Mucosa of descending colon (tissue), 3 donors: ENCODE data around the gene RPS21. TPM values are rescaled to one million over a fixed set of nuclear protein-coding genes. Genes with fewer than 3 reads are reported as not detected.

Experiments used
- ATAC-seq: fragments of 200-7000 bp; cut with Tn5 transposase; one replicate; pipeline ENCODE4 v1.9.1; 2020; ENCODE audit warnings: mild to moderate bottlenecking, moderate library complexity
- DNase-seq, 3 donors: peaks; one replicate each; pipeline ENCODE4 v3.0.0-alpha.2; 2020
- H3K36me3 ChIP-seq: fragments of 200-600 bp; one replicate; pipeline ENCODE4 v1.8.0; 2021; ENCODE audit warnings: low read depth, mild to moderate bottlenecking
- H3K4me1 ChIP-seq: fragments of 200-600 bp; one replicate; pipeline ENCODE4 v1.8.0; 2021; ENCODE audit warnings: low read depth, mild to moderate bottlenecking
- H3K4me3 ChIP-seq: fragments of 200-600 bp; one replicate; pipeline ENCODE4 v1.8.0; 2021; ENCODE audit warnings: mild to moderate bottlenecking
- H3K9me3 ChIP-seq: fragments of 200-600 bp; one replicate; pipeline ENCODE4 v1.8.0; 2021; ENCODE audit warnings: mild to moderate bottlenecking
- intact Hi-C, 2 donors: fragments of 100-400 bp; cut with DNase I in 1 of 2; cut with micrococcal nuclease in 1 of 2; formaldehyde crosslinking; loops; one replicate each; pipeline versions ENCODE4 v1.11.0 to v1.11.1; 2022; cut with DNase I, micrococcal nuclease
- total RNA-seq, 3 donors: library from RNA; stranded (reverse); fragmentation: NEBNext Ultra II Directional in 2 of 3; extraction: Animal tissue kit (Norgen Biotek cat#: 25700) in 2 of 3; gene quantifications; one replicate each; pipeline versions ENCODE4 v1.2.1 to v1.2.4, GENCODE V29; 2021 to 2023
- TF ChIP-seq, protein P1 (sequence below): fragments of 200-600 bp; IDR thresholded peaks from one replicate; pipeline ENCODE4 v1.8.0; 2022; ENCODE audit warnings: antibody characterized with exemption, mild to moderate bottlenecking
- donor health status: DM: no; HTN: no; CAD: no; lungs with moderate emphysema.
- donor health status: DM: no; HTN: no; CAD: no.
- donor health status: DM: no; HTN: yes; CAD: no.

RPS21 gene
- total RNA-seq, 3 donors from 2014 or later: 1,171 to 1,284 (median 1,191) TPM

DNA sequence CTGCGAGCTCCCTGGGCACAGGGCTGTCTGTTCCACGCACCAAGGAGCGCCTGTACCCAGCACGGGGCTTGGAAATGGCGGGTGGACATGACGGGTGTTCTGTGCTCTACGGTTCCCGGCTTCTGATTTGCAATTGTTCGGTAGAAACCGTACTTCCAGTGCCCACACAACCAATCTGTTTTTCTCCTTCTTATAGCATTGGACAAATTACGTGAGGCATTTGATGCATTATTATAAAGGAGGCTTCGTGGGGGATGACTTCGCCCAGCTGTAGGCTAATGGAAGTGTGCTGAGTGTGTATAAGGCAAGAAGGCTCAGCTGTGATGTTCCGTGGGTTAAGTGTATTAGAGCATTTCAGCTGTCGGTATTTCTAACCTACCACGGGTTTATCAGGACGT, 9.8 kb upstream of the RPS21 start:
- DNase-seq (no peak), ATAC-seq (no peak)
- TF ChIP-seq, protein P1, sequence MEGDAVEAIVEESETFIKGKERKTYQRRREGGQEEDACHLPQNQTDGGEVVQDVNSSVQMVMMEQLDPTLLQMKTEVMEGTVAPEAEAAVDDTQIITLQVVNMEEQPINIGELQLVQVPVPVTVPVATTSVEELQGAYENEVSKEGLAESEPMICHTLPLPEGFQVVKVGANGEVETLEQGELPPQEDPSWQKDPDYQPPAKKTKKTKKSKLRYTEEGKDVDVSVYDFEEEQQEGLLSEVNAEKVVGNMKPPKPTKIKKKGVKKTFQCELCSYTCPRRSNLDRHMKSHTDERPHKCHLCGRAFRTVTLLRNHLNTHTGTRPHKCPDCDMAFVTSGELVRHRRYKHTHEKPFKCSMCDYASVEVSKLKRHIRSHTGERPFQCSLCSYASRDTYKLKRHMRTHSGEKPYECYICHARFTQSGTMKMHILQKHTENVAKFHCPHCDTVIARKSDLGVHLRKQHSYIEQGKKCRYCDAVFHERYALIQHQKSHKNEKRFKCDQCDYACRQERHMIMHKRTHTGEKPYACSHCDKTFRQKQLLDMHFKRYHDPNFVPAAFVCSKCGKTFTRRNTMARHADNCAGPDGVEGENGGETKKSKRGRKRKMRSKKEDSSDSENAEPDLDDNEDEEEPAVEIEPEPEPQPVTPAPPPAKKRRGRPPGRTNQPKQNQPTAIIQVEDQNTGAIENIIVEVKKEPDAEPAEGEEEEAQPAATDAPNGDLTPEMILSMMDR: no peak
- Histone ChIP-seq H3K4me1 (peaks cover 3% of the 10 kb centered on the region), H3K9me3 (no peaks in the 10 kb centered on the region), H3K4me3 (no peak overlapping the region), H3K36me3 (no peaks in the 10 kb centered on the region)
- intact Hi-C loops: no loop called here

DNA sequence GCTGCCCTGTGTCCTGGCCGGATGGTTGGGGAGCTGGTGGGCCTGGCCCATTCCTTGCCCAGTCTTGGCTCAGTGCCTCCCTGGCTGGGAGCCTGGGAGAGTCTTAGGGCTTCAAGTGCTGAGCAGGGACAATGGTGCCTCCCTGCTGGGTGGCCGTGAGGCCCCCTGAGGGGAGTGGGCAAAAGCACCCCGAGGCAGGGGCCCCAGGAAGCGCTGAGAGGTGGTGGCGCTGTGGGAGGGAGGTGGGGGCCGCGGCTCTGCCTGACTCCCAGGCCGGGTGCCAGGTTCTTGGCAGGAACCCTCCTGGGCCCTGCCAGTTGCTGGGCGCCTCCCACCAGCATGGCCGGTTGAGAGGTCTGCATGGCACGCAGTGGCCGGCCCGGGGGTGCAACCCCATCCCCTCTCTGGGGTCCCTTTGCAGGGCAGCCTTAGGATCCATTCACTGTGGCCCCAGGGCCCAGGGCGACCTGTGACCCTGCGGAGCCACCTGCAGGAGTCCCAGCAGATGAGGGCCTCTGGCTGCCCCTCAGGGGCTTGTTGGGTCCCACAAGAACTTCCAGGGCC, 9.2 kb upstream of the RPS21 start:
- intact Hi-C loops: no loop called here
- Histone ChIP-seq H3K4me3 (no peak overlapping the region), H3K36me3 (no peaks in the 10 kb centered on the region), H3K4me1 (peaks cover 8% of the 10 kb centered on the region), H3K9me3 (no peaks in the 10 kb centered on the region)
- DNase-seq (no peak), ATAC-seq (no peak)
- TF ChIP-seq, protein P1: no peak

DNA sequence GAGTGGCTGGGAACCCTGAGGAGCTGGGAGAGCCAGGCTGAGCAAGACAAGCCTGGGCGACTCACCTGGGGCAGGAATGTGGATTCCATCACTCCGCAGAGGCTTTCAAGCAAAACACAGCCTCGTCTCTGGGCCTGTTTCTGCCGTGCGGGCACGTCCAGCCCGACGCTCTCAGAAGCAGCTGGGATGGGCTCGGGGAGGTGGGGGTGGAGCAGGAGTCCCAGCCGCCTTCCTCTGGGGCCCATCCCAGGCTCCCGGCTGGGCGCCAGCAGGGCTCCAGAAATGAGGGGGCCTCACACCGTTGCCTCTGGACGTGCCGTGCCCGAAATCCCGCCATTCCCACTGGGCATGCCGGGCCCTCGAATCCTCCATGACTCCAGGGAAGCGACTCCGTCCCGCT, 8.7 kb upstream of the RPS21 start:
- no peak overlapping the region for H3K4me3 ChIP-seq
- DNase-seq (no peak), ATAC-seq (no peak)
- intact Hi-C loops: no loop called here
- H3K4me1 ChIP-seq: peaks cover 8% of the 10 kb centered on the region
- TF ChIP-seq, protein P1: no peak
- no peaks in the 10 kb centered on the region for H3K9me3 ChIP-seq
- H3K36me3 ChIP-seq: no peaks in the 10 kb centered on the region

DNA sequence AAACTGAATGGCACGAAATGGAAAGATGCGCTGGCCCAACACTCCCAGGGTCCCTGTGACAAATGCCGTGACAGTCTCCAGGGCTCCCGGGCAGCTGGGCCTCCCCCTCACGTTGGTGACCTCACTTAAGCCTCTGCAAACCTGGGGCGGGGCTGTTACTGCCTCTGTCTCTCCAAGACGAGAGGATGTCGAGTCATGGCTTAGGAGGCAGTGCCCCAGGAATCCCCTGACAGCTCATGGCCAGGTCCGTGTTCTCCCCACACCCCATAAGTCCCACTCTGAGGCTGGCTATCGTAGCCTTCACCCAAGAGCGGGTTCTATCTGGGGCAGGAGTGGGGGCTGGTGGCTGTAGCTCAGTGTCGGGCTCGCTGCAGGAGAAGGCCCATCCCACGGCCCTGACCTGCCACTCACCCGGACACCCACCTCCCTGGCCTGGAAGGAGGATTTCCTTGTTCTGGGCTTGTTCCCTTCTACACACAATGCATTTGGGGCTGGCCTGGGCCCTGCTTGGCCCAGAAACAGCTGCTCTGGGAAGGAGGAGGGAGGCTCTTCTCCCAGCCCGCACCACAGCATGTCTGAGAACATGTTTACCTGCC, 5.6 kb upstream of the RPS21 start:
- H3K9me3 ChIP-seq: no peaks in the 10 kb centered on the region
- intact Hi-C loops: no loop called here
- ATAC-seq (no peak), DNase-seq (no peak)
- no peaks in the 10 kb centered on the region for H3K36me3 ChIP-seq
- H3K4me3 ChIP-seq: no peak overlapping the region
- TF ChIP-seq, protein P1: no peak
- peaks cover 16% of the 10 kb centered on the region for H3K4me1 ChIP-seq

DNA sequence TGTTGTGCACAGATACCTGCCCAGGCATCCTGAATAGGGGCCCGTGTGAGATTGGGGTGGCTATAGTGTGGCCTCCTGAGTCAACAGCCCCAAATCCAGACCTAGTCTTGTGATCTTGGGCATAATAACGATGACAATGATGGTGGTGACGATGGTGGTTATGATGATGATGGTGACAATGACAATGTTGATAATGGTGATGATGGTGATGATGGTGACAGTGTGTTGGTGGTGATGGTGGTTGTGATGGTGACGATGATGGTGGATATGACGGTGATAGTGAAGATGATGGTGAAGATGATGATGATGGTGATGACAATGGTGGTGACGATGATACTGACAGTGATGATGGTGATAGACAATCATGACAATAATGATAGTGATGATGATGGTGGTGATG, 5.1 kb upstream of the RPS21 start:
- H3K4me1 ChIP-seq: peaks cover 15% of the 10 kb centered on the region
- intact Hi-C loops: no loop called here
- no peaks in the 10 kb centered on the region for H3K36me3 ChIP-seq
- H3K9me3 ChIP-seq: no peaks in the 10 kb centered on the region
- no peak overlapping the region for H3K4me3 ChIP-seq
- DNase-seq (no peak), ATAC-seq (no peak)
- TF ChIP-seq, protein P1: no peak
